Left kidney (tissue), 2 donors: ENCODE measurements around the gene KCNN4. TPM values are rescaled to one million over a fixed set of nuclear protein-coding genes. Genes with fewer than 3 reads are reported as not detected.

ENCODE experiments used
- DNase-seq: peaks from one replicate; pipeline ENCODE4 v3.0.0-alpha.2; 2013
- polyA plus RNA-seq: library from polyadenylated mRNA; unstranded; fragments of 120-200 nt; gene quantifications from one replicate; pipeline ENCODE4 v1.2.1, GENCODE V29; 2013; ENCODE audit not compliant: insufficient read length

Gene KCNN4
- polyA plus RNA-seq, 1 donor = 1.6 TPM

GRCh38 chr19:43748685-43749084 is 32.1 kb downstream of the KCNN4 start:
- DNase-seq = no peak

- no peak for DNase-seq
Measured at GRCh38 chr19:43748205-43748594, 32.6 kb downstream of the KCNN4 start.

GRCh38 chr19:43747557-43748204 is 33.1 kb downstream of the KCNN4 start:
- no peak for DNase-seq

- no peak for DNase-seq
Measured at GRCh38 chr19:43743059-43743458, 37.7 kb downstream of the KCNN4 start.

- no peak for DNase-seq
Measured at GRCh38 chr19:43741075-43741825, 39.5 kb downstream of the KCNN4 start.

- no peak for DNase-seq
Measured at GRCh38 chr19:43739439-43740235, 41.1 kb downstream of the KCNN4 start.

- DNase-seq = no peak
Measured at GRCh38 chr19:43738780-43739211, 42.0 kb downstream of the KCNN4 start.

GRCh38 chr19:43735957-43736356 is 44.8 kb downstream of the KCNN4 start:
- no peak for DNase-seq

- DNase-seq = no peak
Measured at GRCh38 chr19:43735013-43735412, 45.8 kb downstream of the KCNN4 start.

GRCh38 chr19:43731846-43732245 is 48.9 kb downstream of the KCNN4 start:
- no peak for DNase-seq

- no peak for DNase-seq
Measured at GRCh38 chr19:43731346-43731745, 49.4 kb downstream of the KCNN4 start.

GRCh38 chr19:43729919-43730318 is 50.9 kb downstream of the KCNN4 start:
- no peak for DNase-seq

GRCh38 chr19:43727593-43727853 is 53.2 kb downstream of the KCNN4 start:
- DNase-seq = no peak

- no peak for DNase-seq
Measured at GRCh38 chr19:43726736-43727592, 53.8 kb downstream of the KCNN4 start.

- DNase-seq = no peak
Measured at GRCh38 chr19:43725468-43725867, 55.3 kb downstream of the KCNN4 start.

GRCh38 chr19:43724896-43725295 is 55.9 kb downstream of the KCNN4 start:
- no peak for DNase-seq

- no peak for DNase-seq
Measured at GRCh38 chr19:43723588-43723987, 57.2 kb downstream of the KCNN4 start.

- DNase-seq = no peak
Measured at GRCh38 chr19:43721469-43722048, 59.2 kb downstream of the KCNN4 start.

- DNase-seq = no peak
Measured at GRCh38 chr19:43720936-43721335, 59.8 kb downstream of the KCNN4 start.

- DNase-seq = no peak
Measured at GRCh38 chr19:43719918-43720317, 60.9 kb downstream of the KCNN4 start.

- no peak for DNase-seq
Measured at GRCh38 chr19:43719378-43719868, 61.4 kb downstream of the KCNN4 start.
